Astrocyte of the hippocampus (primary cell): ENCODE data around the gene BICDL1.

Experiments
- DNase-seq: peaks from one replicate; pipeline ENCODE4 v3.0.0; 2011; ENCODE audit warnings: low read depth, low spot score

Gene BICDL1

GRCh38 chr12:120125792-120126634 lies 137.0 kb downstream of the BICDL1 start:
- no peak for DNase-seq

GRCh38 chr12:120126635-120127005 lies 137.6 kb downstream of the BICDL1 start:
- peak; percentile 67 for DNase-seq

DNA sequence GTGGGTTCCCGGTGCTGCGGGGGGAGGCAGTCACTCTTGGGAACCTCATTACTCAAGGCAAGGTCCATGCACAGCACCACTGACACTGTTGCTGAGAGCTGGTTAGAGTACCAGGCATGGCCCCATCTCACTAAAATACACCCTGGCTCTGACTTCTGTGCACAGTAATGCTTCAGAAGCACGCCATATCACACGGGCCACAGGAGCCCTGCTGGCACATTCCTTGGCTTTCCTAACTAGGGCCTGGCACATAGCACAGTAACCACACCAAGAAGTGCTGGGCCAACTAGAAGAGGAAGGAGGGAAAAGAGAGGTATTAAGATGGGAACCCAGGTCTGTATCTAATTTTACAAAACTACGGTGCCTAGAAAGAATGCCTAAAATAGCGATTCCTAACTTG lies 141.0 kb downstream of the BICDL1 start:
- peak; percentile 69 for DNase-seq

- no peak for DNase-seq
Observed at GRCh38 chr12:120131116-120131515, 142.1 kb downstream of the BICDL1 start.

GRCh38 chr12:120132054-120132836 lies 143.2 kb downstream of the BICDL1 start:
- no peak for DNase-seq

DNA sequence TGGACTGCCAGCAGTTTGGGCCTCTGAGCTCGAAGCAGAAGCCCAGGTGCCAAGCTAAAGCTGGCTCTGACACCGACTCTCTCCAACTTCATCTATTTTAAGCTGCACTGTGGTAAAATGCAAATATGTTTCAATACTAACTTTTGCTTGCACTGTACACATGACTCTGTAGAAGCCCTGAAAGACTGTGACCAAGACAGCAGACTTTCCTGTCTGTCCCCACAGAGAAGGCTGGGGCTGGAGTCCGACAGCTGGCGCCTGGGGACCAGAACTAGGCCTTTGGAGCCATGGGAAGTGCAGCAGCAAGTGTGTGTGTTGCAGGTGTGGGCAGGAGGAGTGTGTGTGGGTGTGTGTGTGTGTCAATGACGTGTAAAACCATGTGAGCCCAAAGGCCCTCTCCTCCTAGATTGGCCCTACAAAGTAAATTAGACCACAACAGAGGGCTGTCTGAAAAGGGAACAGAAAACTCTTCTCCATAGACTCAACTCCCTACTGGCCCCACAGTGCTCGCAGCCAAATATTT lies 143.9 kb downstream of the BICDL1 start:
- no peak for DNase-seq

DNA sequence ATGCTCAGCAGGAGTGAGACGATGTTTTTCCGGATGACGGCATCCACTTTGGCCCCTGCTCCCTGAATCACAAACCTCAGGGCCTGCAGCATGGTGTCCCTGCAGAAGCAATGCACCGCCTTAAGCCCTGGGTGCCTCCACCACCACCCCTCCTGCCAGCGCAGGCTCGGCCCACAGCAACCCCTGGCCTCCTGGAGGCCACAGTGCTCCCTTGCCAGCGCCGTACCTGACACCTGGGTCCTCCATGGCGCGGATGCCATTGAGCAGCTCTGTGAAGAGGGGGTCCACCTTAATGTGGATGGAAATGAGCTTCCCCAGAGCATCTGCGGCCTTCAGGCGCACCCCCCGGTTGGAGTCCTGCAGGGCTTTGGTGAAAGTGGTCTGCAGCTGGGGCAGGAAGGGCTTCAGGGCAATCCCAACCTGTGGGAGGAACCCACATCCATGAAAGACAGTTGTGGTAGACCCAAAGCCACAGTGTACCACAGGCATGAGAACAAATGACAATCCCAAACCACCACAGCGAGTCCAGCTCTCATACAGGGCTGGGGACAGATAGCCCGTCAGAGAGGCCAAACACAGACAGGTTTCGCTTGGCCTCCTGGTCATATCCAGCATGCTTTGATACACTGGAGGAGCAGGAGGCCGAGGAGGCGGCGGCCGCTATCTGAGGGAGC lies 145.4 kb downstream of the BICDL1 start:
- no peak for DNase-seq

DNA sequence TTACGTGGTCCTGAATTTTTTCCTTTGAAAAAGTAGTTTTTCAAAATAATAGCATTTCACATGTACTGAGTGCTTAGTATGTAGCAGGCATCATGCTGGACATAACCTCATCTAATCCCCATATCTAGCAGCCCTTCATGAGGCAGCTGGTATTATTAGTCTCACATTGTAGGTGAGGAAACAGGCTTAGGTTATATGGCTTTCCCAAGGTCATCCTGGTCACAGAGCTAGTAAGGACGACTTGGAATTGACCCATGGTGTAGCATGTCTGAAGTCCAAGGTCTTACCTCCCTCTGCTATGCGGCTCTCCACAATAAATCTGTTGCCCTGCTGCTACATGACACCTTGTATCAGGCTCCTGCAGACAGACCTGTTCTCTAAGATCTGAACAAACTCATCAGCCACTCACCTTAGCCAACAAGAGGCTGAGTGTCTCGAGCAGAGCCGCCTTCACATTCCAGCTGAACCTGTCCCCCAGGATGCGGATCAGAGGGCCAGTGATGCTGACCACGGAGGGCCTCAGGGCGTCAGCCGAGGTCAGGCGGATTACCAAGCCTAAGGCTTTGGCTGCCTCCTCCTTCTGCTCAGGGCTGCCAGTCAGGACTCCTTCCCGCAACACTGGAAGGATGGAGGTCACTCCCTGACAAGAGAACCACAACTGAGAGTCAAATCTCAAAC lies 147.2 kb downstream of the BICDL1 start:
- DNase-seq = no peak

DNA sequence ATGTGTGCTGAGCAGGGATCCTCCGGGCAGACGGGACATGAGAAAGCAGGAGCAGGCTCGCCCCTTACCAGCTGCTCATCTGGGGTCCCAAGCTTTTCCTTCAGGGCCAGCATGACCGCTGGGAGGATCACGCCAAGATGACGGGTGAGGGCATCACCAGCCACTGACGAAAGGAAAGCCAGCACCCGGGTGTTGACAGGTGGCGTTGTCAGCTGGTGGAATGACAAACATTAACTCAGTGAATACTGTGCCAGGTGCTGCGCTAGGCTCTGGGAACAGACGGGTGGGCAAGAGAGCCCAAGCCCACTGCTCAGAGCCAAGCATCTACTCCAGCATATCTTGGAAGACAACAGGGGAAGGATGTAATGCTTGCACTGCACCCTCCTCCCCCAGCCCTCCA lies 148.8 kb downstream of the BICDL1 start:
- no peak for DNase-seq

- no peak for DNase-seq
Observed at GRCh38 chr12:120138366-120138765, 149.3 kb downstream of the BICDL1 start.

- DNase-seq = peak; percentile 73
Observed at GRCh38 chr12:120139958-120140357, 150.9 kb downstream of the BICDL1 start.

- DNase-seq = no peak
Observed at GRCh38 chr12:120140603-120141002, 151.6 kb downstream of the BICDL1 start.

DNA sequence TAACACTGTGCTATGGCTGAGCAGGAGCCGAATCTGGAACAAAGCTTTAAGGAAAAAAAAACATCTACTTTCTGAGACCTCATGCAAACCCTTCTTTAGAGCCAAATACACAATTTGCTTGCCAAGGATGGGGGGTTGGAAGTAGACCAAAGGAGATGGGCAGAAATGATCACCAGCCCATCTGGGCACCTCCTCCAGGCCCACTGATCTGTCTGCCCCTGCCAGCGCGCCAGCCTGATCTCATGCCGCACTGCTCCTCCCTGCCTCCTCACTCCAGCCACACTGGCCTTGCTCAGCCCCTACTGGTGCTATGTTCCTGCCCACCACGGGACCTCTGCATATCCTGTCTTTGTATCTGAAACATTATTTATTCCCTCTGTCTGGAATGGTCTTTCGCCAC lies 152.3 kb downstream of the BICDL1 start:
- DNase-seq = no peak

DNA sequence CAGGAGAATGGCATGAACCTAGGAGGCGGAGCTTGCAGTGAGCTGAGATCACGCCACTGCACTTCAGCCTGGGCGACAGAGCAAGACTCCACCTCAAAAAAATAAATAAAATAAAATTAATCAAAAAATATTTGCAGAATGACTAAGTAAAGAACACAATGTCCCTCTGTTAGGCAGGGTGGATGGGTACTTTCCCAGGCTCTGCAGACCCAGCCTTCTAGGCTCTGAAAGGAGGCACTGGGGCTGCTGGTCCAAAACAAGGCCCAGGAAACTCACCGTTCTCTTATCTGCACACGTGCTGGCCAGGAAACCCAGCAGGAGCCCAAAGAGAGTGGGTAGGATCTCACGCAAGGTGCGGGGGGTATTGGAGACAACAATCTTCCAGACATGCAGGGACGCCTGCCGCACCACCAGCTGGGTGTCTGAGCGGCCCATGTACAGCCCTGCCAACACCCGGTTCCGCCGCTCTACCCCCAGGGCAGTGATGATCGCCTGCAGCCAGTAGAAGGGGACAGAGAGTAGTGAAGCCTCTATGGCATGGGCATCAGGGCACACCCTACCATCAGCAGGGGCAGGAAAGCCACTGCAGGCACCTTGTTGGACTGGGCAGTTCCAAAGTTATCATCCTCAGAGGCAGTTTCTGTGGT lies 153.3 kb downstream of the BICDL1 start:
- DNase-seq = peak; percentile 34
